ENCODE data around the gene ATG4A. TPM values are rescaled to one million over a fixed set of nuclear protein-coding genes. Genes with fewer than 3 reads are reported as not detected.

ATG4A gene
- total RNA-seq, 4 donors from 2014 or later: 3.8 to 9.1 (median 6.5) TPM

- no peak overlapping the region for H3K4me3 ChIP-seq (ENCODE audit: low read depth, poor library complexity, severe bottlenecking)
- intact Hi-C loops (cut with DNase I; ENCODE audit: low total_unique reads): no loop called here
- no peak for DNase-seq (ENCODE audit: low spot score in 2 of 2)
- TF ChIP-seq POLR2A (IDR thresholded peaks at IDR 0.05) (no peak), CTCF (IDR thresholded peaks at IDR 0.05) (no peak)
- 76 to 96% methylated on average over 3 of the region's 3 CpGs for WGBS, 2 donors
Measured at GRCh38 chrX:108123591-108124366, 32.2 kb downstream of the ATG4A start.

- DNase-seq (ENCODE audit: low spot score in 2 of 2): no peak
- H3K4me3 ChIP-seq (ENCODE audit: low read depth, poor library complexity, severe bottlenecking): no peak overlapping the region
- 70 to 79% methylated on average over 2 of the region's 2 CpGs for WGBS, 2 donors
- no peak for TF ChIP-seq POLR2A (IDR thresholded peaks at IDR 0.05)
- TF ChIP-seq CTCF (IDR thresholded peaks at IDR 0.05): no peak
- intact Hi-C loops (cut with DNase I; ENCODE audit: low total_unique reads): no loop called here
Measured at GRCh38 chrX:108126661-108127060, 35.1 kb downstream of the ATG4A start.

DNA sequence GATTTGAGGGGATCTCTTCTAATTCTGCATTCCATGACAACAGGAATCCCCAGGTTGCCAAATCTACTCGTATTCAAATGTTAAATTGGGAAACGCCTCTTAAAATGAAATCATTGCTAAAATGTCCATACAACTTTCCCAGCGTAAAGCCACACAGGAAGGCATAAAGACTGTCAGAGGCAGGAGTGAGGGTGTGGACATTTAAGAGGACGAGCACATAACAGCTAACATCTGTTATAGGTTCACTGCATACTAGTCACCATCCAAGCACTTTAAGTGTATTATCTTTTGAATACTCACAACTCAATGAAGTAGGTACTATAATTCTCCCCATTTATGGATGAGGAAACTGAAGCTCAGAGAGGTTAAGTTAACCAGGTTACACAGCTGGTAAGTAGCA is 35.6 kb downstream of the ATG4A start:
- H3K4me3 ChIP-seq (ENCODE audit: low read depth, poor library complexity, severe bottlenecking): no peak overlapping the region
- WGBS, 2 donors: 69 to 90% methylated on average over 4 of the region's 4 CpGs
- intact Hi-C loops (cut with DNase I; ENCODE audit: low total_unique reads): no loop called here
- no peak for DNase-seq (ENCODE audit: low spot score in 2 of 2)
- TF ChIP-seq CTCF (IDR thresholded peaks at IDR 0.05) (no peak), POLR2A (IDR thresholded peaks at IDR 0.05) (no peak)

- no peak for DNase-seq (ENCODE audit: low spot score in 2 of 2)
- intact Hi-C loops (cut with DNase I; ENCODE audit: low total_unique reads): no loop called here
- 87 to 92% methylated on average over 1 of the region's 1 CpG for WGBS, 2 donors
- no peak for TF ChIP-seq CTCF (IDR thresholded peaks at IDR 0.05)
- TF ChIP-seq POLR2A (IDR thresholded peaks at IDR 0.05): no peak
- H3K4me3 ChIP-seq (ENCODE audit: low read depth, poor library complexity, severe bottlenecking): no peak overlapping the region
Measured at GRCh38 chrX:108130889-108131288, 39.3 kb downstream of the ATG4A start.

DNA sequence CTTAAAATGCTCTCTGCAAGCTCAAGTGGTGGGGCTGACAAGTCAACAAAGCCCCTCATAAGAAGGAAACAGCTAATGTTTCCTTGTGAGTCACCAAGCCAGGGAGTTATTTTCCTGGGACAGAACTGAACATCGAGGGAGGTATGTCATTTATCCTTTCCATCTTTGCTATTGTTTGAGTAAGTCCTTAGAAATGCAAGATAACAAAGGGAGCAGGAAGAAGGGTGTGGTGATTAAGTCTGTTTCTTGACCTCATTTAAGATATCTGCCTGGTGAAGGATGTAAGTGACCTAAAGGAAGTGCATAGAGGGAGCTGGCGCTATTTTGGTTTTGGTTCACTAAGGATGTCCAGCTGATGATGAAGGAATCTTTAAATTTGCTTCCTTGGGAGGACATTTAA is 39.9 kb downstream of the ATG4A start:
- H3K4me3 ChIP-seq (ENCODE audit: low read depth, poor library complexity, severe bottlenecking): no peak overlapping the region
- TF ChIP-seq CTCF (IDR thresholded peaks at IDR 0.05): no peak
- no peak for TF ChIP-seq POLR2A (IDR thresholded peaks at IDR 0.05)
- WGBS, 2 donors: 76 to 83% methylated on average over 2 of the region's 2 CpGs
- intact Hi-C loops (cut with DNase I; ENCODE audit: low total_unique reads): no loop called here
- DNase-seq (ENCODE audit: low spot score in 2 of 2): no peak

DNA sequence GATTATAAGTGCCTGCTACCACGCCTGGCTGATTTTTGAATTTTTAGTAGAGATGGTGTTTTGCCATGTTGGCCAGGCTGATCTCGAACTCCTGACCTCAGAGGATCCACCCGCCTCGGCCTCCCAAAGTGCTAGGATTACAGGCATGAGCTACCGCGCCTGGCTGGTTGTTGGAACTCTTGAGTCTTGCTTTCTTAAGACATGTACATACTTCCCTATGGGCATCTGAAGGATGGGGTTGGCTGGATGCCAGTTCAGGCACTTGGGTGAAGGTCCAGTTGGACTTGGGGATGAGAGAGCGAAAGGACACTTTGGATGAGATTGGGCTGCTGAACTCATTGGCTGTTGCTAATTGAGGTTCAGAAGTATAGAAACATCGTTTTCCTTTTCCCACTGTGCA is 40.5 kb downstream of the ATG4A start:
- H3K4me3 ChIP-seq (ENCODE audit: low read depth, poor library complexity, severe bottlenecking): no peak overlapping the region
- WGBS, 2 donors: 84 to 100% methylated on average over 8 of the region's 8 CpGs
- DNase-seq (ENCODE audit: low spot score in 2 of 2): no peak
- intact Hi-C loops (cut with DNase I; ENCODE audit: low total_unique reads): no loop called here
- TF ChIP-seq POLR2A (IDR thresholded peaks at IDR 0.05) (no peak), CTCF (IDR thresholded peaks at IDR 0.05) (no peak)
